Measurements from ENCODE around the gene KLHL8. TPM values are rescaled to one million over a fixed set of nuclear protein-coding genes. Genes with fewer than 3 reads are reported as not detected.
A peak's percentile ranks its signal among the peaks of the same experiment; 100 is the strongest.

KLHL8 gene
- total RNA-seq, 4 donors from 2014 or later = 6.3 to 18.2 (median 13.3) TPM

DNA sequence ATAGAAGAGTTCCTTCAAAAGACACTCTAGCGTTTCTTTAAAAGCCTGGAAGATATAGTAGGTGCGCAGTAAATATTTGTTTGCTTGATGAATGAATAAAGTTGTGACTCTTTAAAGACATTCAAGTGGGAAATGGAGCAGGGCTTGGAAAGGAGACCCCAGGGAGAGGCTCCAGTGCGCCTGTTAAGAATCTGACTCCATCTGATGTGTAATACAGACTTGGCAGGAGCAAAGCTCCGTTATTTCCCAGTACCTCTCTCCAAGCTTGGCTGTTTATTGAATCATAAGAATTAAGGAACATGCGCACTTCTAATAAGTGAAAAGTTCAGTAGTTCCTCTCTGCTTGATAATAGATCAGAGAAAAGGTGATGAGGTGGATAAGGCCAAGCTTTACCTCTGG, 18.8 kb upstream of the KLHL8 start:
- no peaks in the 10 kb centered on the region for H3K36me3 ChIP-seq
- peaks cover 0 to 13% (median 0%) of the 10 kb centered on the region in 4 donors for H3K4me1 ChIP-seq
- WGBS, 2 donors = 82 to 87% methylated on average over 5 of the region's 5 CpGs
- H3K27ac ChIP-seq = no peak overlapping the region
- no peak for DNase-seq (ENCODE audit: low spot score in 2 of 2)
- H3K4me3 ChIP-seq = no peak overlapping the region
- TF ChIP-seq, protein P1, sequence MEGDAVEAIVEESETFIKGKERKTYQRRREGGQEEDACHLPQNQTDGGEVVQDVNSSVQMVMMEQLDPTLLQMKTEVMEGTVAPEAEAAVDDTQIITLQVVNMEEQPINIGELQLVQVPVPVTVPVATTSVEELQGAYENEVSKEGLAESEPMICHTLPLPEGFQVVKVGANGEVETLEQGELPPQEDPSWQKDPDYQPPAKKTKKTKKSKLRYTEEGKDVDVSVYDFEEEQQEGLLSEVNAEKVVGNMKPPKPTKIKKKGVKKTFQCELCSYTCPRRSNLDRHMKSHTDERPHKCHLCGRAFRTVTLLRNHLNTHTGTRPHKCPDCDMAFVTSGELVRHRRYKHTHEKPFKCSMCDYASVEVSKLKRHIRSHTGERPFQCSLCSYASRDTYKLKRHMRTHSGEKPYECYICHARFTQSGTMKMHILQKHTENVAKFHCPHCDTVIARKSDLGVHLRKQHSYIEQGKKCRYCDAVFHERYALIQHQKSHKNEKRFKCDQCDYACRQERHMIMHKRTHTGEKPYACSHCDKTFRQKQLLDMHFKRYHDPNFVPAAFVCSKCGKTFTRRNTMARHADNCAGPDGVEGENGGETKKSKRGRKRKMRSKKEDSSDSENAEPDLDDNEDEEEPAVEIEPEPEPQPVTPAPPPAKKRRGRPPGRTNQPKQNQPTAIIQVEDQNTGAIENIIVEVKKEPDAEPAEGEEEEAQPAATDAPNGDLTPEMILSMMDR (IDR thresholded peaks at IDR 0.05) = no peak
- TF ChIP-seq EP300 (IDR thresholded peaks at IDR 0.05) (no peak), POLR2A (IDR thresholded peaks at IDR 0.05) (no peak)
- peaks cover 0 to 25% (median 7%) of the 10 kb centered on the region in 4 donors for H3K9me3 ChIP-seq
- H3K27me3 ChIP-seq = no peaks in the 10 kb centered on the region

DNA sequence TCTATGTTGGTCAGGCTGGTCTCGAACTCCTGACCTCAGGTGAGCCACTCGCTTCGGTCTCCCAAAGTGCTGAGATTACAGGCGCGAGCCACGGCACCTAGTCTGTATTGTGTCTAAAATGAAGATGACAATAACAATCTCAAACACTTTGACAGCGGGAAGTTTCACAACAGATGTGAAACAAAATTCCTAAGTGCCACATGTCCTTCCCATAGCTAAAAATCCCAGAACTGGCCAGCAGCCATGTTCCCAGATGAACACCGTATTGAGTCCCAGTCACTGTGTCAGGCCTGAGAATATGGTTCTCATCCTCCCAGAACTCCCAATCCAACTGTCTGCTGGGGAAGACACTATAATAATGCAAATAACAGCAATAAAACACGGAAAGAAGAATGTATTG, 16.4 kb upstream of the KLHL8 start:
- H3K27me3 ChIP-seq = no peaks in the 10 kb centered on the region
- no peak overlapping the region for H3K4me3 ChIP-seq
- WGBS, 2 donors = 88% methylated on average over 9 of the region's 9 CpGs
- H3K27ac ChIP-seq = no peak overlapping the region
- H3K4me1 ChIP-seq = peaks cover 0 to 13% (median 0%) of the 10 kb centered on the region in 4 donors
- peaks cover 0 to 2% (median 0%) of the 10 kb centered on the region in 4 donors for H3K9me3 ChIP-seq
- no peak for DNase-seq (ENCODE audit: low spot score in 2 of 2)
- H3K36me3 ChIP-seq = no peaks in the 10 kb centered on the region
- TF ChIP-seq, protein P1 (IDR thresholded peaks at IDR 0.05) = no peak
- no peak for TF ChIP-seq POLR2A (IDR thresholded peaks at IDR 0.05)
- no peak for TF ChIP-seq EP300 (IDR thresholded peaks at IDR 0.05)

DNA sequence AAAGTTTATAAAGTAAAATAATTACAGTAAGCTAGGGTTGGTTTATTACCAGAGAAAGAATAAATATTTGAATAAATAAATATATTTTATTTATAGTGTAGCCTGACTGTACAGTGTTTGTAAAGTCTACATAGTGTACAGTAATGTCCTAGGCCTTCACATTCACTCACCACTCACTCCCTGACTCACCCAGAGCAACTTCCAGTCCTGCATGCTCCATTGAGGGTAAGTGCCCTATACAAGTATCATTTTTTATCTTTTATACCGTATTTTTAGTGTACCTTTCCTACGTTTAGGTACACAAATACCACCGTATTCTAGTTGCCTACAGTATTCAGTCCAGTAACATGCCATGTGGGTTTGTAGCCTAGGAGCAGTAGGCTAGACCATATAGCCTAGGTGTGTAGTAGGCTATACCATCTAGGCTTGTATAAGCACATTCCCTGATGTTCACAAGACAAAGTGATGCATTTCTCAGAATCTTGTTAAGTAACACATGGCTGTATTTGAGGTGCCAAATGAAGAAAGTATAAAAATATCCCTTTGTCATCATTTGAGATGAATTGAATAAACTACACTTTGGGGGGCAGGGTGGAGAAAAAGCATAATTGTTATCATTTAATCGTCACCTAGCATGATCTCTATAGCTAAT, 14.7 kb upstream of the KLHL8 start:
- peak overlapping the region in 1 of 4 donors; percentile 74 for H3K27ac ChIP-seq
- H3K4me3 ChIP-seq = peak overlapping the region; percentile 21 to 51 (median 33)
- TF ChIP-seq EP300 (IDR thresholded peaks at IDR 0.05) (no peak), POLR2A (IDR thresholded peaks at IDR 0.05) (no peak)
- TF ChIP-seq, protein P1 (IDR thresholded peaks at IDR 0.05) = no peak
- DNase-seq (ENCODE audit: low spot score in 2 of 2) = no peak
- H3K9me3 ChIP-seq = no peaks in the 10 kb centered on the region
- WGBS, 2 donors = 59 to 60% methylated on average over 4 of the region's 4 CpGs
- peaks cover 0 to 7% (median 0%) of the 10 kb centered on the region in 4 donors for H3K4me1 ChIP-seq
- no peaks in the 10 kb centered on the region for H3K36me3 ChIP-seq
- no peaks in the 10 kb centered on the region for H3K27me3 ChIP-seq

DNA sequence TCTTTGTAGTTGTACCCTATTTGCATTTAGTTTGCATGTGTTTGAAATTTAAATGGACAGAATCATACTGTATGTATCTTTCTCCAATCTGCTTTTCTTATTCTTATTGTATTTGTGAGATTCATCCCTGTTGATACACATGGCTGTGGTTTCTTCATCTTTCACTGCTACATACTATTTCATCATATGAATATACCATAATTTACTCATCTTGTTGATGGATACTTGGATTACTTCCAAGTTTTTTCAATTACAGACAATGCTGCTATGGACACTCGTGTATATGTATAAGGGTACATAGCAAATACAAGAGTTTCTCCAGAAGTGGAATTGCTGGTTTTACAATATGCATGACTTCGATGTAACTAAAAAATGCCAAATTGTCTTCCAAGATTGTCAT, 11.8 kb upstream of the KLHL8 start:
- no peak for DNase-seq (ENCODE audit: low spot score in 2 of 2)
- H3K27ac ChIP-seq = no peak overlapping the region
- H3K36me3 ChIP-seq = no peaks in the 10 kb centered on the region
- H3K4me3 ChIP-seq = no peak overlapping the region
- peaks cover 0 to 3% (median 0%) of the 10 kb centered on the region in 4 donors for H3K4me1 ChIP-seq
- TF ChIP-seq, protein P1 (IDR thresholded peaks at IDR 0.05) = no peak
- TF ChIP-seq POLR2A (IDR thresholded peaks at IDR 0.05) (no peak), EP300 (IDR thresholded peaks at IDR 0.05) (no peak)
- no peaks in the 10 kb centered on the region for H3K9me3 ChIP-seq
- 73 to 78% methylated on average over 2 of the region's 2 CpGs for WGBS, 2 donors
- H3K27me3 ChIP-seq = no peaks in the 10 kb centered on the region

DNA sequence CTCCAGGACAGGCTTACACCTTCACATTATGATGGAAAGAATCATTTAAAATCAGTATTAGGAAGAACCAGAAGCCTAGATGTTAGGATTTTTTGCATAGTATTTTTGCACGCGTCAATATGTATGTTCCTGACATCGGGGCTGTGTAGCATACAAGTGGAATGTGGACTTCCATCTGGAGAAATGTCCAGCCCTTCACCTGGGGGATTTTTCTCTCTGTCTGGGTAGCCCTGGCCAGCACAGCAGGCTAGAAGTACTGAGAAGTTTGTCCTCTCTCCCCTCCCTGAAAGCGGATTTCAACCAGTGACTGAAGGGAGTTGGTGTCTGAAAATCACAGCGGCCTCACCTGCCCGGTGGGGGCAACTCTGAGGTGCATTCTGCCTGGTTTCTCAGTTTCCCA, 10.4 kb upstream of the KLHL8 start:
- Histone ChIP-seq H3K27me3 (no peaks in the 10 kb centered on the region), H3K27ac (no peak overlapping the region), H3K36me3 (no peaks in the 10 kb centered on the region), H3K4me1 (no peaks in the 10 kb centered on the region), H3K9me3 (no peaks in the 10 kb centered on the region), H3K4me3 (no peak overlapping the region)
- TF ChIP-seq, protein P1 (IDR thresholded peaks at IDR 0.05) = no peak
- TF ChIP-seq EP300 (IDR thresholded peaks at IDR 0.05) = no peak
- no peak for TF ChIP-seq POLR2A (IDR thresholded peaks at IDR 0.05)
- WGBS, 2 donors = 77 to 83% methylated on average over 6 of the region's 6 CpGs
- no peak for DNase-seq (ENCODE audit: low spot score in 2 of 2)
